Stimulated activated CD4-positive, alpha-beta T cell treated with anti-CD3 and anti-CD28 coated beads, Interleukin-12 subunit alpha, Interleukin-12 subunit beta, amount 100 ng/mL, for 48 hours (primary cell): ENCODE data around the gene RXFP4.
"Not testable (repeated sequence)": the region's sequence is repeated elsewhere in the genome, so short reads cannot be mapped to it uniquely, and the experiment has no call there.

Source experiments
- DNase-seq, 3 donors: peaks; one replicate each; pipeline ENCODE4 v3.0.0-alpha.2; 2020; ENCODE audit warnings: low read depth in 2 of 3, low spot score in 1 of 3

The RXFP4 gene

GRCh38 chr1:155929057-155929456 lies 12.4 kb upstream of the RXFP4 start:
- no peak for DNase-seq

- DNase-seq = not testable (repeated sequence)
Measured at GRCh38 chr1:155930725-155931124, 10.7 kb upstream of the RXFP4 start.

- DNase-seq = no peak
Measured at GRCh38 chr1:155931332-155932038, 10.0 kb upstream of the RXFP4 start.

GRCh38 chr1:155932081-155932480 lies 9.4 kb upstream of the RXFP4 start:
- no peak for DNase-seq

GRCh38 chr1:155932487-155932886 lies 9.0 kb upstream of the RXFP4 start:
- no peak for DNase-seq

- DNase-seq = no peak
Measured at GRCh38 chr1:155933591-155934096, 7.8 kb upstream of the RXFP4 start.

- peak; percentile 88 to 91 (median 89) for DNase-seq
Measured at GRCh38 chr1:155934097-155934935, 7.1 kb upstream of the RXFP4 start, which contains the start of gene KHDC4. Gene KHDC4 (minus strand): TSS chr1:155934413. CDS start chr1:155934373, 40 bp downstream.

- DNase-seq = no peak
Measured at GRCh38 chr1:155934936-155935590, 6.4 kb upstream of the RXFP4 start.

GRCh38 chr1:155938220-155938627 lies 3.2 kb upstream of the RXFP4 start:
- peak in 1 of 3 donors; percentile 41 for DNase-seq

- no peak for DNase-seq
Measured at GRCh38 chr1:155940482-155940992, 901 bp upstream of the RXFP4 start.

- DNase-seq = no peak
Measured at GRCh38 chr1:155941845-155942531, 550 bp downstream of the RXFP4 start.

GRCh38 chr1:155942578-155943141 lies 1.2 kb downstream of the RXFP4 start:
- DNase-seq = no peak

GRCh38 chr1:155944444-155944799 lies 3.0 kb downstream of the RXFP4 start:
- DNase-seq = no peak

GRCh38 chr1:155946633-155947219 lies 5.3 kb downstream of the RXFP4 start:
- DNase-seq = no peak

- DNase-seq = no peak
Measured at GRCh38 chr1:155947292-155947691, 5.9 kb downstream of the RXFP4 start.

GRCh38 chr1:155947741-155948140 lies 6.3 kb downstream of the RXFP4 start:
- DNase-seq = no peak

- DNase-seq = no peak
Measured at GRCh38 chr1:155950829-155951228, 9.4 kb downstream of the RXFP4 start.

GRCh38 chr1:155951753-155952504 lies 10.5 kb downstream of the RXFP4 start:
- DNase-seq = no peak

- no peak for DNase-seq
Measured at GRCh38 chr1:155952505-155952890, 11.1 kb downstream of the RXFP4 start.
